GM12891 (cell line): ENCODE data around the gene ARAP2.
A peak's percentile ranks its signal among the peaks of the same experiment; 100 is the strongest.

Source experiments
- DNase-seq: peaks from one replicate; pipeline ENCODE4 v3.0.0; 2011; ENCODE audit warnings: low spot score; ENCODE audit not compliant: insufficient read length
- FAIRE-seq: peaks from 2 replicates; lab custom pipeline; 2011; peaks lifted over from hg19 to GRCh38; lab: Jason Lieb, UNC
- PAX5 ChIP-seq: IDR thresholded peaks from 2 replicates; pipeline ENCODE4 v1.6.1; 2011; ENCODE audit warnings: low read length, moderate library complexity, mild to moderate bottlenecking; ENCODE audit not compliant: insufficient read depth, severe bottlenecking
- POLR2A ChIP-seq: IDR thresholded peaks from 2 replicates; pipeline ENCODE4 v1.6.1; 2011; ENCODE audit warnings: low read depth, low read length, control low read depth
- POLR2AphosphoS5 ChIP-seq: IDR thresholded peaks from 2 replicates; pipeline ENCODE4 v1.6.1; 2011; ENCODE audit warnings: low read depth, low read length, control low read depth
- POU2F2 ChIP-seq: IDR thresholded peaks from 2 replicates; pipeline ENCODE4 v1.6.1; 2011; ENCODE audit warnings: low read depth, mild to moderate bottlenecking, control low read depth, low read length, moderate library complexity
- SPI1 ChIP-seq: IDR thresholded peaks from 2 replicates; pipeline ENCODE4 v1.6.1; 2011; ENCODE audit warnings: low read depth, low read length, control low read depth
- TAF1 ChIP-seq: IDR thresholded peaks from 2 replicates; pipeline ENCODE4 v1.6.1; 2011; ENCODE audit warnings: low read depth, low read length, control low read depth

The ARAP2 gene

GRCh38 chr4:36094995-36095394 is 149.3 kb downstream of the ARAP2 start:
- no peak for FAIRE-seq
- no peak for DNase-seq
- no peak for TF ChIP-seq POU2F2
- TF ChIP-seq SPI1: no peak
- TF ChIP-seq POLR2AphosphoS5: no peak
- no peak for TF ChIP-seq TAF1
- no peak for TF ChIP-seq POLR2A
- no peak for TF ChIP-seq PAX5

GRCh38 chr4:36091997-36092396 is 152.3 kb downstream of the ARAP2 start:
- FAIRE-seq (no peak), DNase-seq (no peak)
- TF ChIP-seq TAF1 (no peak), POLR2A (no peak), SPI1 (no peak), POU2F2 (no peak), POLR2AphosphoS5 (no peak), PAX5 (no peak)

- no peak for DNase-seq
- FAIRE-seq: peak; percentile 23
- no peak for TF ChIP-seq POLR2AphosphoS5
- TF ChIP-seq POU2F2: no peak
Observed at GRCh38 chr4:36088542-36088941, 155.8 kb downstream of the ARAP2 start.

- no peak for TF ChIP-seq POLR2AphosphoS5
- FAIRE-seq: no peak
- DNase-seq: no peak
Observed at GRCh38 chr4:36086261-36086786, 158.0 kb downstream of the ARAP2 start.

- FAIRE-seq (no peak), DNase-seq (no peak)
- TF ChIP-seq SPI1: no peak
- no peak for TF ChIP-seq PAX5
- TF ChIP-seq POLR2AphosphoS5: no peak
- no peak for TF ChIP-seq TAF1
- TF ChIP-seq POU2F2: no peak
Observed at GRCh38 chr4:36082817-36083216, 161.5 kb downstream of the ARAP2 start.

GRCh38 chr4:36081185-36081584 is 163.1 kb downstream of the ARAP2 start:
- DNase-seq (no peak), FAIRE-seq (peak; percentile 94)
- TF ChIP-seq POLR2A (no peak), SPI1 (peak; percentile 92)

GRCh38 chr4:36079666-36080065 is 164.6 kb downstream of the ARAP2 start:
- no peak for TF ChIP-seq POLR2A
- no peak for TF ChIP-seq PAX5
- TF ChIP-seq POU2F2: no peak
- TF ChIP-seq TAF1: no peak
- no peak for TF ChIP-seq SPI1
- TF ChIP-seq POLR2AphosphoS5: no peak
- DNase-seq (no peak), FAIRE-seq (no peak)

- DNase-seq: no peak
- no peak for FAIRE-seq
- TF ChIP-seq PAX5 (no peak), POLR2AphosphoS5 (no peak), TAF1 (no peak), SPI1 (no peak), POLR2A (no peak), POU2F2 (no peak)
Observed at GRCh38 chr4:36078319-36078718, 166.0 kb downstream of the ARAP2 start.

- TF ChIP-seq POLR2AphosphoS5: no peak
- no peak for TF ChIP-seq POU2F2
- no peak for TF ChIP-seq PAX5
- TF ChIP-seq TAF1: no peak
- TF ChIP-seq SPI1: no peak
- TF ChIP-seq POLR2A: no peak
- DNase-seq (no peak), FAIRE-seq (no peak)
Observed at GRCh38 chr4:36072529-36072928, 171.8 kb downstream of the ARAP2 start.

- FAIRE-seq (no peak), DNase-seq (no peak)
- TF ChIP-seq POLR2A: no peak
- peak; percentile 38; the same call in 1 of the 2 replicates for TF ChIP-seq SPI1
- no peak for TF ChIP-seq POLR2AphosphoS5
- no peak for TF ChIP-seq TAF1
- TF ChIP-seq PAX5: no peak
Observed at GRCh38 chr4:36067116-36067515, 177.2 kb downstream of the ARAP2 start.

GRCh38 chr4:36065274-36065871 is 178.9 kb downstream of the ARAP2 start:
- FAIRE-seq: no peak
- DNase-seq: no peak
- TF ChIP-seq POU2F2 (no peak), POLR2A (peak; percentile 51; the same call in 1 of the 2 replicates)
